T-helper 1 cell treated with Interleukin-12 subunit alpha and Interleukin-12 subunit beta and Interleukin-4 antibody, amounts not matched to agents 30 ng/mL and 1 ng/mL, for 36 hours (primary cell): ENCODE measurements around the gene SCGB1C2. TPM values are rescaled to one million over a fixed set of nuclear protein-coding genes. Genes with fewer than 3 reads are reported as not detected.
"Not testable (repeated sequence)": the region's sequence is repeated elsewhere in the genome, so short reads cannot be mapped to it uniquely, and the experiment has no call there.

Experiments used
- intact Hi-C: fragments of 100-400 bp; cut with micrococcal nuclease; formaldehyde crosslinking; loops from one replicate; pipeline ENCODE4 v1.15.1; 2024
- total RNA-seq: library from RNA; stranded (reverse); gene quantifications from 2 replicates; pipeline ENCODE4 v1.2.3, GENCODE V29; 2022

Gene SCGB1C2
- not detected in 2 replicates for total RNA-seq

DNA sequence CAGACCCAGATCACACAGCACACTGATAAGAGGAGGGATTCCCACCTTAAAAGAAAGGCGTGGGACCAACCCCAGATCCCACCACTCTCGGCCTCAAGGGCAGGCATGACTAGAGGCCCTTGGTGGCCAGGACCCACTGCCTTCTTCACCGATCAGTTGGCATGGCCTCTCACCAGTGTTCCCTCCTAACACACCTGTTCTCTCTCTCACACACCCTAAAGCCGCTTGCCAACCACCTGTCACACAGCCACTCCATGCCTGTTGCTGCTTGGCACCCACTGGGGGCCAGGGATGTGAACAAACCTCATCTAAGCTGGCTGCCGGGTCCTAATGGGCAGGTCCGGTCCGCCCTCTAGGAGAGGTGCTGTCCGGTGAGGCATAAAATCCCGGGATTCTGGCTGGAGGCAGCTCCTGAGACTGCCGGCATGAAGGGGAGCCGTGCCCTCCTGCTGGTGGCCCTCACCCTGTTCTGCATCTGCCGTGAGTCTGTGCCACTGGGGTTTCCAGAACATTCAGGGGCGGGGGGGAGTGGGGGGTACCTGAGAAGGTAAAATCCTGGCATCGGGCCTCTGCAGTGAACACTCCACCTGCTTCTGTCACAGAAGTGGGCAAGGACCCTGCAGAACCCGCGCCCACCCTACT, at the start of gene SCGB1C2:
Gene SCGB1C2, plus strand, starts transcription at position 404 of the 642 bp plus-strand sequence. Its CDS starts 22 bp downstream, at position 426.
- intact Hi-C loops = not testable (repeated sequence)

GRCh38 chr17:113111-113510, 24.3 kb upstream of the SCGB1C2 start:
- intact Hi-C loops = not testable (repeated sequence)

- intact Hi-C loops = not testable (repeated sequence)
Observed at GRCh38 chr17:118339-118917, 18.9 kb upstream of the SCGB1C2 start.

- intact Hi-C loops = not testable (repeated sequence)
Observed at GRCh38 chr17:133932-134331, 3.4 kb upstream of the SCGB1C2 start.

DNA sequence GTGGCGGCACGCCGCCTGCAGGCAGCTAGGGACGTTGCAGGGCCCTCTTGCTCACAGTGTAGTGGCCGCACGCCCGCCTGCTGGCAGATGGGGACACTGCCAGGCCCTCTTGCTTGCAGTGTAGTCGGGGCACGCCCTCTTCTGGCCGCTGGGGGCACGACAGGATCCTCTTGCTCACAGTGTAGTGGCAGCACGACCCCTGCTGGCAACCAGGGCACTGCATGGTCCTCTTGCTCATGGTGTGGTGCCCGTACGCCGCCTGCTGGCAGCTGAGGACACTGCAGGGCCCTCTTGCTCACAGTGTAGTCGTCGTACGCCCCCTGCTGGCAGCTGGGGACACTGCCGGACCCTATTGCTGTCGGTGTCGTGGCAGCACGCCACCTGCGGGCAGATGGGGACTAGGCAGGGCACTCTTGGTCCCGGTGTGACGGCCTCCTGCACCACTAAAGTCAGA, 3.0 kb upstream of the SCGB1C2 start:
- intact Hi-C loops = not testable (repeated sequence)

- intact Hi-C loops = not testable (repeated sequence)
Observed at GRCh38 chr17:135022-135421, 2.3 kb upstream of the SCGB1C2 start.

DNA sequence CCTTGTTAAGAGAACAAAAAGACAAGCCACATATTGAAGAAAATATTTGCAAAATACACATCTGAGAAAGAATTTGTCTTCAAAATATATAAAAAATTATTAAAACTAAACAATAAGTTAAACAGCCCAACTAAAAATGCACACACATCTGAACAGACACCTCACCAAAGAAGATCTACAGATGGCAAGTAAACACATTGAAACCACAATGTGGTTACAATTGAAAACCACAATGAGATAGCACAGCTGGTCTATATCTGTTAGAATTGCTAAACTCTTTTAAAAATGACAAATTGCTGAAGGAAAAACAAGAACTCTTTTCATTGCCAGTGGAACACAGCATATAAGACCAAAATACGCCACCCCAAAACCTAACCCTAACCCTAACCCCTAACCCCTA, 1.5 kb upstream of the SCGB1C2 start:
- intact Hi-C loops = not testable (repeated sequence)

GRCh38 chr17:136531-136930, 838 bp upstream of the SCGB1C2 start:
- intact Hi-C loops = not testable (repeated sequence)

DNA sequence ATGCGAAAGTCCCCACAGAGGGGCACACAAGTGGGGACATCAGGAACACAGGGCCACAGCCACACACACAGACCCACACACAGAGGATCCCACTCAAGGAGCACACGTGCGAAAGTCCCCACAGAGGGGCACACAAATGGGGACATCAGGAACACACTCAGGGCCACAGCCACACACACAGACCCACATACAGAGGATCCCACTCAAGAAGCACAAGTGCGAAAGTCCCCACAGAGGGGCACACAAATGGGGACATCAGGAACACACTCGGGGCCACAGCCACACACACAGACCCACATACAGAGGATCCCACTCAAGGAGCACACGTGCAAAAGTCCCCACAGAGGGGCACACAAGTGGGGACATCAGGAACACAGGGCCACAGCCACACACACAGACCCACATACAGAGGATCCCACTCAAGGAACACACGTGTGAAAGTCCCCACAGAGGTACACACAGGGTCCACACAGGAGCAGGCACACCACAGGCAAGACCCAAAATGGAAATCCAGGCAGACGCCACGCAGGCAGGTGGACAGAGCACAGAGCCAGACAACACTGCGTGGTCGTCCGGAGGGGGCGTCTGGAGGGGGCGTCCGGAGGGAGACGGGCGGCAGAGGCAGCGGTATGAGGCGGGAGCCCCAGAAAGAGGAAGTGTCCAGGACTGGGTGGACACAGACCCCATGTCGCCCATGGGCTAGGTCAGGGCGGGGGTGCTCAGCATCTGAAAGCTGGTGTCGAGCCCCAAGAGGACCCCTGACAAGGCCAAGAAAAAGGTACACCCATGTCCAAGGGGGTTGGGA, 2.2 kb downstream of the SCGB1C2 start:
- intact Hi-C loops = not testable (repeated sequence)

- intact Hi-C loops = loop anchor here (2.0 kb wide), 2 partner anchors 559 to 857 kb away; no protein-coding TSS in a partner anchor
Observed at GRCh38 chr17:142102-142661, 4.8 kb downstream of the SCGB1C2 start.

GRCh38 chr17:142876-143784, 5.8 kb downstream of the SCGB1C2 start:
- intact Hi-C loops = loop anchor here (2.0 kb wide), 2 partner anchors 558 to 856 kb away; no protein-coding TSS in a partner anchor

- intact Hi-C loops = loop anchor here (2.0 kb wide), 4 partner anchors 243 to 855 kb away; no protein-coding TSS in a partner anchor
Observed at GRCh38 chr17:143785-144281, 6.5 kb downstream of the SCGB1C2 start.

DNA sequence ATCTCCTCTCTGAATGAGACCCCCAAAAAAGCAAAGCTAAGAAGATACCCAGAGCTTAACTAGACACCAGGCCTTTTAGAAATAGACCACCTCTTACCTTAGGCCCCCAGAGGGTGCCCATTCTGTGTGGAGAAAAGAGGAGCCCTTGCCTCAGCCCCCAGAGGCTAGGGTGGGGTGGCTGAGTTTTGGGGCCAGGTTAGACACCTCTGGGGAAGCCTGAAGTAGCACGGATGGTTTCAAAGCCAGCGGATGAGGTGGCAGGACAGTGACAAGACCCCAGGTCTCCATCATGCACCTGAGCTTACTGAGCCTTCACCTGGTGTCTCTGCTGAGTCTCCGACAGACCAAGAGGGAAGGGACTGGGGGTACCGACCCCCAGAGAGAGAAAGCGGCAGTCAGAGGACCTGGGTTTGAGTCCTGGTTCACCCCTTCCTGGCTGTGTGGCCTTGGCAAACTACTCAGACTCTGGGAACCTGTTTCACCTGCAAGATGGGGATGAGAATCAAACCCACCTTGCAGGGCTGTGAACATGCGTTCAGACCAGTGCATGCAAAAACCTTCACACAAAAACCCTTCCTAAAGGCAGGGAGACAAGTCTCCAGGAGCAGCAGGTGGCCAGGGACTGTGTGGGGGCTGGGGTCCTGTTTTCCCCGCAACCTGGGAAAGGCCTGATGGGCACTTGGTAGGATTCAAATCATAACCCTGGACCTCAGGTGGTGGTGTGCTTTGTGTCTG, 7.7 kb downstream of the SCGB1C2 start:
- intact Hi-C loops = loop anchor here (2.0 kb wide), 2 partner anchors 242 to 836 kb away; no protein-coding TSS in a partner anchor

DNA sequence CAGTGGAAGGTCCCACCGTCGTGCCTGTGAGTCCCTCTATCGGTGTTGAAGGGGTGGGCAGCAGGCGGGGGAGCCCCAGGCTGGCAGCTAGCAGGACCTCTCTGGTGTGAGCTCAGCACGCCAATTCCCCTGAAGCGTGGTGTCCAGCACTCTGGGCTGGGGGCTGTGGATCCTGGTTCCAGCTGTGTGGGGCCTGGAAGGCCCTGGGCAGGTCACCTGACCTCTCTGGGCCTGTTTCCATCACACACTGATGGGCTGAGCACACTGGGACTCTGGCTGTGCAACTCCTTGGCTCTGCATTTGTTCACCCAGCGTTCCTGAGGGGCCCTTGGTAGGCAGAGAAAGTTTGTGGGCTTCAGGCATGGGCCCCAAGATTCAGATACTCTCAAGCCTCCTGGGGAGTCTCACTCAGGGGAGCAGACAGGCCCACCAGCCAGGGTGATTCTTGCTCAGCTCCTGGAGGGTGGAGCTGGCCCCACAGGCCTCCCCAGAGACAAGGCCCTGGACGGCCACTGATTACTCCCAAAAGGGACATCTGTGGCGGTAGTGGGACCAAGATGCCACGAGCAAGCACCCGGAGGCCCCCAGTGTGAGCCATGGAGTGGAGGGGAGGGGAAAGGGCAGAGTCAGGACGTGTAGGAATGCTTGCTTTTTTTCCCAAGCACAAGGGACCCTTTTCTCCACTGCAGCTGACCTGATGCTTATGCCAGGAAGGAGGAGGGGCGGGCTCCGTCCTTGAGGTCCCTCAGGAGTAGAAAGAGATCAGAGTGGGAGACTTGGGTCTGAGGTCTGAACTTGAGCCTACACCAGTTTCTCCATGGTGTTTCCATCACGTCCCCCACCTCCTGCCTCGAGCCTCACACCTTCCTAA, 8.5 kb downstream of the SCGB1C2 start:
- intact Hi-C loops = loop anchor here (2.0 kb wide), 2 partner anchors 241 to 835 kb away; no protein-coding TSS in a partner anchor

DNA sequence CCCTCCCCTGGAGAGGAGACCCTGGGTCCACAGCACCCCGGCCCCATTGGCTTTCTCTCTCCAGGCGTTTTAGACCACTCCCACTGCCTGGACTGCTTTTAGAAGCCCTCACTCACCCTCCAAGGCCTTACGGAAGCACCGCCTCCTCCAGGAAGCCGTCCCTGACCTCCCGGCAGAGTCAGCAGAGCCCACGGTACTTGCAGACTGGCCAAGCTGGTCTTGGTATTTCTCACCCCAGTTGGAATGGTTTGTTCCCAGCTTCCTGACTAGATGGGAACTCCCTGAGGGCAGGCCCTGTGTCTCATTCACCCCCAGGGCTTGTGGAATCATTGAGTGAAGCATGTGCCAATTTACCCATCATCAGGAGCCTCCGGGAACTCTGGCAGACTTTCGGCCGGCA, 9.2 kb downstream of the SCGB1C2 start:
- intact Hi-C loops = no loop called here

GRCh38 chr17:146983-147761, 9.8 kb downstream of the SCGB1C2 start:
- intact Hi-C loops = no loop called here

DNA sequence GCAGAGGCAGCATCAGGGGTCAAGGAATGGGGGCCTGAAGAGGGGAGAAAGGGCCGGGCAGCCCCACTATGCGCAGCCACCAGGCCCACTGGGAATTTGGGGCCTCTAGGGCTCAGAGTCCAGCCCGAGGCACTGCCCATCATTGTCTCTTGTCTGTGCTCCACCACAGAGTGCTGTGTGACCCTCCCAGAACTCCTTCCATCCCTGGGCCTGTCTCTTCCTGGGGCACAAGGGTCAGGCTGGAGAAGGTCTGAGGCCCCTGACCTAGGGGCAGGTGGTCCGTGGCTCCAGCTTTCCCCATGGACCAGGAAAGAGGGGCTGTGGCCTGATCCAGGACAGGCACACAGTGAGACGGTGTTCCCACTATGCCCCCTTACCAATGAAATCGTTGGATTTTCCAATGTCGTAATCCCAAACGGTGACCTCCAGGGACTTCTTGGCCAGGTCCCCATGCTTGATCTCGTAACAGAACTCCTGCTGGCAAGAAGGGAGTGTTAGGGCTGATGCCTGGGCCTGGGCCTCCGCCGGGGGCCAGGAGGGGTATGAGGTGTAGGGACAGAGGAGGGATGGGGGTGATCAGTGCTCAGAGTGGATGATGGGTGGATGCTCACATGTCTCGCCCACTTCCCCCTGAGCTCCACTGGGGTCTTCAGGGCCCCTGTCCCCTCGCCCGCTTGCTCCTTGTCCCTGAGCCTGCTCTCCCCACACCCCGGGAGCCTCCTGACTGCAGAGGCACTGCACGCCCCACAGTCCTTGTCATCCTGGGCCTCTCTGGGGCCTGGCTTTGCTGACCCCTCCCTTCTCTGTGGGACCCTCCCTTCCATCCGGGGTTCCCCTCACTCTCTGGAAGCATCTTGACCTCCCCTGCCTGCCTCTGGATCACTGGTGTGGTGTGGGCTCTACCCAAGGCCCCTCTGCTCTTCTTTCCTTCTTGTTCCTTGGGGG, 10.7 kb downstream of the SCGB1C2 start:
- intact Hi-C loops = no loop called here
